HEK293 (cell line): ENCODE measurements around the gene GSK3B.

ENCODE experiments used
- BCL11A ChIP-seq: fragments of 450-650 bp; formaldehyde crosslinking; IDR thresholded peaks from 2 replicates; pipeline ENCODE4 v1.5.1; 2016; ENCODE audit warnings: low read depth, missing biosample characterization, missing genetic modification characterization
- GLI4 ChIP-seq: fragments of 450-650 bp; formaldehyde crosslinking; IDR thresholded peaks from 2 replicates; pipeline ENCODE4 v1.5.1; 2016; ENCODE audit warnings: missing biosample characterization, missing genetic modification characterization
- KLF1 ChIP-seq: fragments of 450-650 bp; formaldehyde crosslinking; IDR thresholded peaks from 2 replicates; pipeline ENCODE4 v1.5.1; 2016; ENCODE audit warnings: missing biosample characterization, missing genetic modification characterization
- ZBTB7A ChIP-seq: fragments of 450-650 bp; formaldehyde crosslinking; IDR thresholded peaks from 2 replicates; pipeline ENCODE4 v1.5.1; 2016; ENCODE audit warnings: low read depth, missing biosample characterization, missing genetic modification characterization
- ZNF16 ChIP-seq: fragments of 450-650 bp; formaldehyde crosslinking; IDR thresholded peaks from 2 replicates; pipeline ENCODE4 v1.5.1; 2016; ENCODE audit warnings: low read depth, missing biosample characterization, missing genetic modification characterization
- ZNF239 ChIP-seq: fragments of 450-650 bp; formaldehyde crosslinking; IDR thresholded peaks from 2 replicates; pipeline ENCODE4 v1.5.1; 2016; ENCODE audit warnings: missing biosample characterization, missing genetic modification characterization
- ZNF558 ChIP-seq: fragments of 450-650 bp; formaldehyde crosslinking; IDR thresholded peaks from 2 replicates; pipeline ENCODE4 v1.5.1; 2016; ENCODE audit warnings: missing biosample characterization, missing genetic modification characterization
- ZNF629 ChIP-seq: fragments of 450-650 bp; formaldehyde crosslinking; IDR thresholded peaks from 2 replicates; pipeline ENCODE4 v1.5.1; 2017; ENCODE audit warnings: missing biosample characterization, missing genetic modification characterization
- ZNF768 ChIP-seq: fragments of 450-650 bp; formaldehyde crosslinking; IDR thresholded peaks from 2 replicates; pipeline ENCODE4 v1.5.1; 2018; ENCODE audit warnings: missing biosample characterization, mild to moderate bottlenecking, missing genetic modification characterization
- TF ChIP-seq, protein P1 (sequence below): fragments of 450-650 bp; formaldehyde crosslinking; IDR thresholded peaks from 2 replicates; pipeline ENCODE4 v1.5.1; 2016; ENCODE audit warnings: missing biosample characterization, missing genetic modification characterization
- TF ChIP-seq, protein P2 (sequence below): fragments of 450-650 bp; formaldehyde crosslinking; optimal IDR thresholded peaks from 2 replicates; pipeline ENCODE3; 2016; ENCODE audit warnings: missing biosample characterization, mild to moderate bottlenecking, missing genetic modification characterization
- TF ChIP-seq, protein P3 (sequence below): fragments of 450-650 bp; formaldehyde crosslinking; IDR thresholded peaks from 2 replicates; pipeline ENCODE4 v1.5.1; 2016; ENCODE audit warnings: missing biosample characterization, missing genetic modification characterization
- TF ChIP-seq, protein P4 (sequence below): fragments of 450-650 bp; formaldehyde crosslinking; conservative IDR thresholded peaks from 2 replicates; pipeline ENCODE4 v1.5.1; 2016; ENCODE audit warnings: low read depth, missing biosample characterization, missing genetic modification characterization
- TF ChIP-seq, protein P5 (sequence below): fragments of 450-650 bp; formaldehyde crosslinking; IDR thresholded peaks from 2 replicates; pipeline ENCODE4 v1.5.1; 2016; ENCODE audit warnings: missing biosample characterization, missing genetic modification characterization, low read depth

DNA sequence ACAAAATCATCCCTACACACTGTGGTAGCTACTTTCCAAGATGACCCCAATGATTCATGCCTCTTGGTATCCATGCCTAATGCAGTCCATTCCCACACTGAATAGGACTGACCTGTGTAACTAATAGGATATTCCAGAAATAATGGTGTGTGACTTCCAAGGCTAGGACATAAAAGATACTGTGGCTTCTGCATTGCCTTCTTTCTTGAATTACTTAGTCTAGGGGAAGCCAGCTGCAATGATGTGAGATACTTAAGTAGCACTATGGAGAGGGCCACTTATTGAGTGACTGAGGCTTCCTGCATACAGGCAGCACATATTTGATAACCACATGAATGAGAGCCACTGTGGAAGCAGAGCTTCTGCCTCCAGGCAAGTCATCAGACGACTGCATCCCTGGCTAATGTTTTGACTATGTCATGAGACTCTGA, 262.3 kb downstream of the GSK3B start:
- no peak for TF ChIP-seq ZNF768
- TF ChIP-seq BCL11A (tag by site-specific recombination), result no peak
- TF ChIP-seq, protein P1, sequence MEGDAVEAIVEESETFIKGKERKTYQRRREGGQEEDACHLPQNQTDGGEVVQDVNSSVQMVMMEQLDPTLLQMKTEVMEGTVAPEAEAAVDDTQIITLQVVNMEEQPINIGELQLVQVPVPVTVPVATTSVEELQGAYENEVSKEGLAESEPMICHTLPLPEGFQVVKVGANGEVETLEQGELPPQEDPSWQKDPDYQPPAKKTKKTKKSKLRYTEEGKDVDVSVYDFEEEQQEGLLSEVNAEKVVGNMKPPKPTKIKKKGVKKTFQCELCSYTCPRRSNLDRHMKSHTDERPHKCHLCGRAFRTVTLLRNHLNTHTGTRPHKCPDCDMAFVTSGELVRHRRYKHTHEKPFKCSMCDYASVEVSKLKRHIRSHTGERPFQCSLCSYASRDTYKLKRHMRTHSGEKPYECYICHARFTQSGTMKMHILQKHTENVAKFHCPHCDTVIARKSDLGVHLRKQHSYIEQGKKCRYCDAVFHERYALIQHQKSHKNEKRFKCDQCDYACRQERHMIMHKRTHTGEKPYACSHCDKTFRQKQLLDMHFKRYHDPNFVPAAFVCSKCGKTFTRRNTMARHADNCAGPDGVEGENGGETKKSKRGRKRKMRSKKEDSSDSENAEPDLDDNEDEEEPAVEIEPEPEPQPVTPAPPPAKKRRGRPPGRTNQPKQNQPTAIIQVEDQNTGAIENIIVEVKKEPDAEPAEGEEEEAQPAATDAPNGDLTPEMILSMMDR (tag by site-specific recombination), result no peak
- TF ChIP-seq ZBTB7A, result no peak
- TF ChIP-seq, protein P2, sequence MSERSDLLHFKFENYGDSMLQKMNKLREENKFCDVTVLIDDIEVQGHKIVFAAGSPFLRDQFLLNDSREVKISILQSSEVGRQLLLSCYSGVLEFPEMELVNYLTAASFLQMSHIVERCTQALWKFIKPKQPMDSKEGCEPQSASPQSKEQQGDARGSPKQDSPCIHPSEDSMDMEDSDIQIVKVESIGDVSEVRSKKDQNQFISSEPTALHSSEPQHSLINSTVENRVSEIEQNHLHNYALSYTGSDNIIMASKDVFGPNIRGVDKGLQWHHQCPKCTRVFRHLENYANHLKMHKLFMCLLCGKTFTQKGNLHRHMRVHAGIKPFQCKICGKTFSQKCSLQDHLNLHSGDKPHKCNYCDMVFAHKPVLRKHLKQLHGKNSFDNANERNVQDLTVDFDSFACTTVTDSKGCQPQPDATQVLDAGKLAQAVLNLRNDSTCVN (tag by site-specific recombination), result no peak
- no peak for TF ChIP-seq ZNF629
- no peak for TF ChIP-seq ZNF239 (tag by site-specific recombination)
- no peak for TF ChIP-seq GLI4 (tag by site-specific recombination)
- TF ChIP-seq, protein P3, sequence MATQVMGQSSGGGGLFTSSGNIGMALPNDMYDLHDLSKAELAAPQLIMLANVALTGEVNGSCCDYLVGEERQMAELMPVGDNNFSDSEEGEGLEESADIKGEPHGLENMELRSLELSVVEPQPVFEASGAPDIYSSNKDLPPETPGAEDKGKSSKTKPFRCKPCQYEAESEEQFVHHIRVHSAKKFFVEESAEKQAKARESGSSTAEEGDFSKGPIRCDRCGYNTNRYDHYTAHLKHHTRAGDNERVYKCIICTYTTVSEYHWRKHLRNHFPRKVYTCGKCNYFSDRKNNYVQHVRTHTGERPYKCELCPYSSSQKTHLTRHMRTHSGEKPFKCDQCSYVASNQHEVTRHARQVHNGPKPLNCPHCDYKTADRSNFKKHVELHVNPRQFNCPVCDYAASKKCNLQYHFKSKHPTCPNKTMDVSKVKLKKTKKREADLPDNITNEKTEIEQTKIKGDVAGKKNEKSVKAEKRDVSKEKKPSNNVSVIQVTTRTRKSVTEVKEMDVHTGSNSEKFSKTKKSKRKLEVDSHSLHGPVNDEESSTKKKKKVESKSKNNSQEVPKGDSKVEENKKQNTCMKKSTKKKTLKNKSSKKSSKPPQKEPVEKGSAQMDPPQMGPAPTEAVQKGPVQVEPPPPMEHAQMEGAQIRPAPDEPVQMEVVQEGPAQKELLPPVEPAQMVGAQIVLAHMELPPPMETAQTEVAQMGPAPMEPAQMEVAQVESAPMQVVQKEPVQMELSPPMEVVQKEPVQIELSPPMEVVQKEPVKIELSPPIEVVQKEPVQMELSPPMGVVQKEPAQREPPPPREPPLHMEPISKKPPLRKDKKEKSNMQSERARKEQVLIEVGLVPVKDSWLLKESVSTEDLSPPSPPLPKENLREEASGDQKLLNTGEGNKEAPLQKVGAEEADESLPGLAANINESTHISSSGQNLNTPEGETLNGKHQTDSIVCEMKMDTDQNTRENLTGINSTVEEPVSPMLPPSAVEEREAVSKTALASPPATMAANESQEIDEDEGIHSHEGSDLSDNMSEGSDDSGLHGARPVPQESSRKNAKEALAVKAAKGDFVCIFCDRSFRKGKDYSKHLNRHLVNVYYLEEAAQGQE (tag by site-specific recombination), result no peak
- no peak for TF ChIP-seq ZNF558 (tag by site-specific recombination)
- TF ChIP-seq, protein P4, sequence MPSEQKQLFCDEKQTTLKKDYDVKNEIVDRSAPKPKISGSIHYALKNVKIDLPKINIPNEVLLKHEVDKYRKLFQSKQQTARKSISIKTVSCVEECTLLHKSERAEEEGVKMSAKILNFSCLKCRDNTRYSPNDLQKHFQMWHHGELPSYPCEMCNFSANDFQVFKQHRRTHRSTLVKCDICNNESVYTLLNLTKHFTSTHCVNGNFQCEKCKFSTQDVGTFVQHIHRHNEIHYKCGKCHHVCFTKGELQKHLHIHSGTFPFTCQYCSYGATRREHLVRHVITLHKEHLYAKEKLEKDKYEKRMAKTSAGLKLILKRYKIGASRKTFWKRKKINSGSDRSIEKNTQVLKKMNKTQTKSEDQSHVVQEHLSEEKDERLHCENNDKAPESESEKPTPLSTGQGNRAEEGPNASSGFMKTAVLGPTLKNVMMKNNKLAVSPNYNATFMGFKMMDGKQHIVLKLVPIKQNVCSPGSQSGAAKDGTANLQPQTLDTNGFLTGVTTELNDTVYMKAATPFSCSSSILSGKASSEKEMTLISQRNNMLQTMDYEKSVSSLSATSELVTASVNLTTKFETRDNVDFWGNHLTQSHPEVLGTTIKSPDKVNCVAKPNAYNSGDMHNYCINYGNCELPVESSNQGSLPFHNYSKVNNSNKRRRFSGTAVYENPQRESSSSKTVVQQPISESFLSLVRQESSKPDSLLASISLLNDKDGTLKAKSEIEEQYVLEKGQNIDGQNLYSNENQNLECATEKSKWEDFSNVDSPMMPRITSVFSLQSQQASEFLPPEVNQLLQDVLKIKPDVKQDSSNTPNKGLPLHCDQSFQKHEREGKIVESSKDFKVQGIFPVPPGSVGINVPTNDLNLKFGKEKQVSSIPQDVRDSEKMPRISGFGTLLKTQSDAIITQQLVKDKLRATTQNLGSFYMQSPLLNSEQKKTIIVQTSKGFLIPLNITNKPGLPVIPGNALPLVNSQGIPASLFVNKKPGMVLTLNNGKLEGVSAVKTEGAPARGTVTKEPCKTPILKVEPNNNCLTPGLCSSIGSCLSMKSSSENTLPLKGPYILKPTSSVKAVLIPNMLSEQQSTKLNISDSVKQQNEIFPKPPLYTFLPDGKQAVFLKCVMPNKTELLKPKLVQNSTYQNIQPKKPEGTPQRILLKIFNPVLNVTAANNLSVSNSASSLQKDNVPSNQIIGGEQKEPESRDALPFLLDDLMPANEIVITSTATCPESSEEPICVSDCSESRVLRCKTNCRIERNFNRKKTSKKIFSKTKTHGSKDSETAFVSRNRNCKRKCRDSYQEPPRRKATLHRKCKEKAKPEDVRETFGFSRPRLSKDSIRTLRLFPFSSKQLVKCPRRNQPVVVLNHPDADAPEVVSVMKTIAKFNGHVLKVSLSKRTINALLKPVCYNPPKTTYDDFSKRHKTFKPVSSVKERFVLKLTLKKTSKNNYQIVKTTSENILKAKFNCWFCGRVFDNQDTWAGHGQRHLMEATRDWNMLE, result no peak
- no peak for TF ChIP-seq ZNF16
- TF ChIP-seq KLF1 (tag by site-specific recombination), result no peak
- TF ChIP-seq, protein P5, sequence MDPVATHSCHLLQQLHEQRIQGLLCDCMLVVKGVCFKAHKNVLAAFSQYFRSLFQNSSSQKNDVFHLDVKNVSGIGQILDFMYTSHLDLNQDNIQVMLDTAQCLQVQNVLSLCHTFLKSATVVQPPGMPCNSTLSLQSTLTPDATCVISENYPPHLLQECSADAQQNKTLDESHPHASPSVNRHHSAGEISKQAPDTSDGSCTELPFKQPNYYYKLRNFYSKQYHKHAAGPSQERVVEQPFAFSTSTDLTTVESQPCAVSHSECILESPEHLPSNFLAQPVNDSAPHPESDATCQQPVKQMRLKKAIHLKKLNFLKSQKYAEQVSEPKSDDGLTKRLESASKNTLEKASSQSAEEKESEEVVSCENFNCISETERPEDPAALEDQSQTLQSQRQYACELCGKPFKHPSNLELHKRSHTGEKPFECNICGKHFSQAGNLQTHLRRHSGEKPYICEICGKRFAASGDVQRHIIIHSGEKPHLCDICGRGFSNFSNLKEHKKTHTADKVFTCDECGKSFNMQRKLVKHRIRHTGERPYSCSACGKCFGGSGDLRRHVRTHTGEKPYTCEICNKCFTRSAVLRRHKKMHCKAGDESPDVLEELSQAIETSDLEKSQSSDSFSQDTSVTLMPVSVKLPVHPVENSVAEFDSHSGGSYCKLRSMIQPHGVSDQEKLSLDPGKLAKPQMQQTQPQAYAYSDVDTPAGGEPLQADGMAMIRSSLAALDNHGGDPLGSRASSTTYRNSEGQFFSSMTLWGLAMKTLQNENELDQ (tag by site-specific recombination), result no peak
